Stimulated activated CD8-positive, alpha-beta memory T cell treated with anti-CD3 and anti-CD28 coated beads, Interleukin-4, amount 100 ng/mL, for 1 hour (primary cell): Measurements from ENCODE around the gene CTNNA3.

Experiments used
- DNase-seq, 2 donors: peaks; one replicate each; pipeline ENCODE4 v3.0.0-alpha.2; 2020; ENCODE audit warnings: low read depth in 2 of 2, low spot score in 1 of 2

Gene CTNNA3

DNA sequence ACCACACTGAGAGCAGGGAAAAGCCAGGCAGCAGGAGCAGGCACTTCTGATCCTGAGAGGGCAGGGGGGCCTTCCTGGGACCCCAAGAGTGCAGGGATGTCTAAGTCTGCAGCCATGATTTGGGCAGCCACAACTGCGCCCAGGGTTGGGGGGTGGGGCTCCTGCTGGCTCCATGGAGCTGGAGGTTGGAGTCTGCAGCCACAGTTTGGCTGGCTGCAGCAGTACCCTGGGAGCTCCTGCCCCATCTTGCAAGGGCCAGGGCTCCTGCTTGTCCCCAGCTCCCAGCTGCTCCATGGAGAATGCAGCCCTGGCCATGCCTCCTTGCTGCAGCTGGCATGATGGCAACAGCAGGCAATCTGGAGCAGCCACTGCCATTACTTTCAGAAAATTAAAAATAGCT, 1449.8 kb downstream of the CTNNA3 start:
- DNase-seq = no peak

DNA sequence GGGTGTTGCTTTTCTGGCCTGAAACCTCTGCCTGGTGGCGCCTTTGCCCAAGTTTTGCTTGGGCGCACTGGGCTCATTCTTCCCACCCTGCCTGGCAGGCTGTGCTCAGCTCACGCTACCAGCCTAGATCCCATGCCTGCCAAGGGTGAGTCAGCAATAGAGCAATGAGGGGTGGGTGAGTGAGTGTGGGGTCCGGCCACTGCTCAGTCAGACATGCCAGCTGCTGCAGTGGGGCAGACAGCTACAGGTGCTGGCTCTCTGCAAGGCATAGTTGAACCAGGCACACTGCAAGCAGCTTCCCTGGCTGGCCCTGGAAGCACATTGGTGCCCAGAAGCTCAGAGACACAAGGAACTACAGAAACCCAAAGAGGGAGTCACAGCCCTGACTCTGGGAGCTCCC, 1451.0 kb downstream of the CTNNA3 start:
- DNase-seq = no peak

DNA sequence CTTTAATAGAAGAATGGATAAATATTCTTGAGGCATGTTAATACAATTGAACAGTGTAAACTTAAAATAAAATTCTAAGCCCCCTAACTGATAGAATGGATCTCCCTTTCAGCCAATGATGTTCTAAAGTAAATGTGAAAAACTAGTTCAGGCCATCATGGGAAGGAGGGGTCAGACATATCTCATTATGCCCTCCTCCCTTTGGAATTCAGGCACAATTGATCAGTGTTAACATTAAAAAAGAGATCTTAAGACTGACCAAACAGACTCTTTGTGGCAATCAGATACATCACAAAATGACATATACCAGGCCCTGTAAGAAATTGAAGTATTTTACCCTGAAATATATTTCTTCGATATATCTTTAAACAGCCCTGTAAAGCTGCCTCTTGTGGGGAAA, 1453.1 kb downstream of the CTNNA3 start:
- no peak for DNase-seq

GRCh38 chr10:66239062-66239461, 1456.9 kb downstream of the CTNNA3 start:
- no peak for DNase-seq

GRCh38 chr10:66238343-66238742, 1457.7 kb downstream of the CTNNA3 start:
- no peak for DNase-seq

- DNase-seq = no peak
Observed at GRCh38 chr10:66234872-66235271, 1461.1 kb downstream of the CTNNA3 start.

DNA sequence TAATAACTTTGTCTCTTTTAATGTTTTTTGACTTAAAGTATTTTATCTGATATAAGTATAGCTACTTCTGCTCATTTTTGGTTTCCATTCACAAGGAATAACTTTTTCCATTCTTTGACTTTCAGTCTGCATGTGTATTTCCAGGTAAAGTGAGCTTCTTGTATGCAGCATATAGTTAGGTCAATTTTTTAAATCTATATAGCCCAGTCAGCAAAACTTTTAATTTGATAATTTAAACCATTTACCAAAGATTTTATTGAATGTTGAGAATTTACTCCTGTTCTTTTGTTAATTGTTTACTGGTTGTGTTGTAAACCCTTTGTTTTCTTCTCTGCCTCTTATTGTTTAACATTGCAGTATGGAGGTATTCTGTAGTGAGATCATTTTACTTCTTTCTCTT, 1467.1 kb downstream of the CTNNA3 start:
- DNase-seq = no peak

DNA sequence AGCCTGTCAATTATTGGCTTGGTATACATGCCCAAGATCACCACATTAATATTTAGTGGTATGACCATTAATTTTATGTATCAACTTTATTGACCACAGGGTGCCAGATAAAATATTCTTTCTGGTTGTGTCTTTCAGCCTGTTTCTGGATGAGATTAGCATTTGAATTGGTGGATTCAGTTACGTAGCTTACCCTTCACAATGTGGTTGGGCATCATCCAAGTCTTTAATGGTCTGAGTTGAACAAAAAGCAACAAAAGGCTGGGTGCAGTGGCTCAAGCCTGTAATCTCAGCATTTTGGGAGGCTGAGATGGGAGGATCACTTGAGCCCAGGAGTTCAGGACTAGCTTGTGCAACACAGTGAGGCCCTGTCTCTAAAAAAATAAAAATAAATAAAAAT, 1472.3 kb downstream of the CTNNA3 start:
- no peak for DNase-seq

- DNase-seq = no peak
Observed at GRCh38 chr10:66222462-66223046, 1473.4 kb downstream of the CTNNA3 start.

DNA sequence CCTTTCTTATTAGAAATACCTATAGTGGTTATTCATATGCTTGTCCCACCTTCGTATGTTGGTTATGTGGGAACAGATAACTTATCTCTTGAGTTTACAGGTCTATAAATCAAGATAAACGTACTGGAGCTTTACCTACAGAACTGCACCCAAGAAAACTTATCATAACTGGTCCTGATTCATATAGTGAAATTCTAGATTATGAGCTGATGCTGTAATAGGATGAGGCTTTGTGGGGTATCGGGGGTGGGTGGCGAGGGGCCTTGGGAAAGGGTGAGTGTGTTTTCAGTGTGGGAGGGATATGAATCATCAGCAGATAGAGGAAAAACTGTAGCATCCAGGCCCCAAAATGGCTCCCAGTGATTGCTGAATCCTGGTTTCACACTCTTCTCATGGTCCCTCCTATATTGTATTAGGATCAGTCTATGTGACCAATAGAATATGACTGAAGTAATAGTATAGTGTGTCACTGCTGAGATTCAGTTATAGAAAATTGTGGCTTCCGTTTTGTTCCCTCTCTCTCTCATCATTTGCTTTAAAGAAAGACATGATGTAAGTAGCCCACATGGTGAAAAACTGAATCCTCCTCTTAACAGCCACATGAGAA, 1476.9 kb downstream of the CTNNA3 start:
- no peak for DNase-seq

DNA sequence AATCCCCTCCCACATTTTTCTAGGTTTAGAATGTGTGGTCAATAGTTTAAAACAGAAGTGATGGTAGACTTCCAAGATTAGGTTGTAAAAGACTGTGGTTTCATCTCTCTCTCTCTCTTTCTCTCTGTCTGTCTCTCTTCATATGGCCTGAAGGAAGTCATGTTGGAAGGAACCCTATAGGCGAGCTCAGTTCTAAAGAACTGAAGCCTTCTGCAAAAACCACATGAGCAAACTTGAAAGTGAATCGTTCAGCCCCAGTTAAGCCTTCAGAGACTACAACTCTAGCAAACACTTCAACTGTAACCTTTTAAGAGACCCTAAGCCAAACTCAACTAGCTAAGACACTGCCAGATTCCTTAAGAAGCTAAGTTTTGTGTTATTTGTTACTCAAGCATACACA, 1477.7 kb downstream of the CTNNA3 start:
- no peak for DNase-seq

GRCh38 chr10:66215920-66216319, 1480.1 kb downstream of the CTNNA3 start:
- DNase-seq = no peak

DNA sequence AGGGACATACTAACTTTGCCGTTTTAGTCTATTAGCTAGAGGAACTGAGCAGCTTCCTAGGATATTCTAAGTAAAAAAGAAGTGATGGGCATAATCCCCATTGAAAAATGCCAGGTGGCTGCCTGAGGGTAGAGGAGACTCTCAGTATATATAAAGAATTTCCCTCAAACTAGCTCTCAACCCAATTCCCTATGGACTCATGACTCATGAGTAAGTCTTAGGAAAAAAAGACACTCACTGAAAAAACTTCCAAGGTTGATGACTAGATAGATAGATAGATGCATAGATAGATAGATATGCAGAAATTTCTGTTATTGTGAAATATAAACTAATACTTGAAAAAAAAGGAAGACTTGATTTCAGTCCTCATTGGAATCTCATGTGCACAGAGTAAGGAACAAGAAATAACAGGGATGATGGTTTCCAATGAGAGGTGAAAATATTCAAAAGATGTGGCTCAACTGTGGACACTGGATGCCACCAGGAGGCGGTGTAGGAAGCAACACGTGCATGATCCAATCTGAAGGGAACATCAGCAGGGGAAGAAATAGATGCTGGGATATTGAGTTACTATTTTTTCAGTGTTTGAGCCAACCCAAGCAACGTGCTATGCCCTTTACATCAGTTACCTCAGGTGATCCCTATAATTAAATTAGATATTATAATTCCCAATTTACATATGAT, 1481.1 kb downstream of the CTNNA3 start:
- no peak for DNase-seq

DNA sequence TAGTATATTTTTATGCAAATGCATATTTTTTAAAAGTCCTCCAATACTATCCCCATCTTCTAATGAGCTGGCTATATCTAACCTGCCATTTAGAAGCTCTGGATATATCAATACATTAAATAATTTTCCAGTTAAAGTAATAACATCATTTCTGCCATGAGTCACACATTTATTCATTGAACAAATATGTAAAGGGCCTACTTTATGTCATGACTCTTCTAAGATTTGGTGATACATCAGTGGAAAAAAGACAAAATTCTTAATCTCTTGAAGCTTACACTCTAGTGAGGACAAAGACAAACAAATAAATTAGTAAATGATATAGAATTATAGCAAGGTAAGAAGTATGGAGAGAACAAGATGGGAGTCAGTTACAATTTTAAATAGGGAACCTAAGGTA, 1487.0 kb downstream of the CTNNA3 start:
- DNase-seq = no peak

GRCh38 chr10:66204838-66205237, 1491.2 kb downstream of the CTNNA3 start:
- DNase-seq = no peak

GRCh38 chr10:66202101-66202500, 1493.9 kb downstream of the CTNNA3 start:
- no peak for DNase-seq

GRCh38 chr10:66192162-66192831, 1503.7 kb downstream of the CTNNA3 start:
- no peak for DNase-seq

DNA sequence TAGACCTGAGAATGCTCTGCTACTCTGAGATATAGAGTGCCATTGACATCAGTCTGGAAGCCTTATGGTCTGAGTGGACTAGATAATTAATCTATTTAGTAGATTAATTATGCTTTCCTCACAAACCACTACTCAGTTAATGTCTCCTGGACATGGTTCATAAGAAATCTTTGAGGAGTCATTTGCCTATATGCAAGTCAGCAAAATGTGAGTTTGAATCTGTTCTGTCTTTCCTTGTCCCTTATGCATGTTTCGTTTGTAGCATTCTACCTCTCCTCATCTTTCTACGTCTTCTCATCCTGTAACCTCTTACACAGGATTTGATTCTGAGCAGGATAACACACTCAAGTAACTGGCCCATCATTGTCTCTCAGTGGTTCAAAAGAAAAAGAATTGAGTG, 1505.6 kb downstream of the CTNNA3 start:
- no peak for DNase-seq

DNA sequence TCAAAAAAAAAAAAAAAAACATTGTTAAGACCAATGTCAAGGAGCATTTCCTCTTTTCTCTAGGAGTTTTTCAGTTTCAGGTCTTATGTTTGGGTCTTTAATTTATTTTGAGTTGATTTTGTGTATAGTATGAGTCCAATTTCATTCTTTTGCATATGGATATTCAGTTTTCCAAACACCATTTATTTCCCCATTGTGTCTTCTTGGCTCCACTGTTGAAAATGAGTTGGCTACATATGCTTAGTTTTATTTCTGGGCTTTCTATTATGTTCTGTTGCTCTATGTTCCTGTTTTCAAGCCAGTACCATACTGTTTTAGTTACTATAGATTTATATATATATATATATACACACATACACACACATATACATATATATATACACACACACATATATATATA, 1506.7 kb downstream of the CTNNA3 start:
- DNase-seq = no peak

- no peak for DNase-seq
Observed at GRCh38 chr10:66187053-66187733, 1508.8 kb downstream of the CTNNA3 start.

GRCh38 chr10:66183028-66183427, 1513.0 kb downstream of the CTNNA3 start:
- DNase-seq = no peak
